NCI-H524 (cell line): ENCODE results near the gene RUNX1.

ENCODE experiments used
- DNase-seq, 2 experiments: peaks; one replicate each; lab custom pipeline; 2025; lab: John Stamatoyannopoulos, UW

Gene RUNX1

DNA sequence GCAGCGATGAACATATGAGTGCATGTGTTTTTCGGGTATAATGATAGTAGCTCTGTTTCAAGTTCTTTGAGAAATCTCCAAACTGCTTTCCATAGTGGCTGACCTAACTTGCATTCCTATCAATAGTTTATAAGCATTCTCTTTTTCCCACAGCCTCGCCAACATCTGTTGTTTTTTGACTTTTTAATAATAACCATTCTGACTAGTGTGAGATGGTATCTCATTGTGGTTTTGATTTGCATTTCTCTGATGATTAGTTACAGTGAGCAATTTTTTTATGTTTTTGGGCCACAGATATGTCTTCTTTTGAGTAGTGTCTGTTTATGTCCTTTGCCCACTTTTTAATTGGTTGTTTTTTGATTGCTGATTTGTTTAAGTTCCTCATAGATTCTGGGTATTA is 10.6 kb upstream of the RUNX1 start:
- DNase-seq, result no peak

DNA sequence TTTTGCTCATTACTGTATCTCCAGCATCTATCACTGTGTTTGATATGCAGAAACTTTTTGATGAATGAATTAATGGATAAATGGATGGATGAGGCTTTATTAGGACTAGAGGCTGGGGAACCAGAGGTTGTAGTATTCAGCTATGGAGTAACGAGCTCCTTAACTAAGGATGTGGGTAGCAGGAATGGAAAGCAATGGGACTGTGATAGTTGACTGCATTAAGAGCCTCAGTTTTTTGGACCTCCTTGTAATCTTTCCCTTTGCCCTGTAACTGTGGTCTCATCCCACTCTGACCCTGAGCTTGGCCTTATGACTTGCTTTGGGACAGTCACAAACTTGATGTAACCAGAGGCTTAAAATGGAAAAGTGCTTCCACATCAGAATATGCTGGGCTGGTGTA is 9.0 kb upstream of the RUNX1 start:
- DNase-seq, result no peak

DNA sequence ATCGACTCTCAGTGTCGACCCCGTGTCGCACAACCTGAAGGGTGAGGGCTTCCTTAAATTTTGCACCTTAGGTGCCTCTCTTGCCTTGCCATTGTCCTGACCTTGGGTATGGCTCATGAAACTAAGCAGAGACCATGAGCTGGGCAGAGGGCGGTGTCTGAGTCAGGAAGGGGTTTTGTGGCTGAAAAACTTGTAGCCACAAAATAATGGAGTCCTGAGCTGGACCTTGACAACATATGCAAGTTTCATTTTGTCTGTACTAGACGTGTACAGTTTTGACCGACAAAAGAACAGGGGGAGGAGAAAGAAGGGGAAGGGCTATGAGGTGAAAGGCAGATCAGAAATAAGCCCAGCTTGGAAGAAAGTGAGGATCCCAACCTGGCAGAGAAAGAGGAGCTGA is 8.3 kb upstream of the RUNX1 start:
- DNase-seq, result no peak

DNA sequence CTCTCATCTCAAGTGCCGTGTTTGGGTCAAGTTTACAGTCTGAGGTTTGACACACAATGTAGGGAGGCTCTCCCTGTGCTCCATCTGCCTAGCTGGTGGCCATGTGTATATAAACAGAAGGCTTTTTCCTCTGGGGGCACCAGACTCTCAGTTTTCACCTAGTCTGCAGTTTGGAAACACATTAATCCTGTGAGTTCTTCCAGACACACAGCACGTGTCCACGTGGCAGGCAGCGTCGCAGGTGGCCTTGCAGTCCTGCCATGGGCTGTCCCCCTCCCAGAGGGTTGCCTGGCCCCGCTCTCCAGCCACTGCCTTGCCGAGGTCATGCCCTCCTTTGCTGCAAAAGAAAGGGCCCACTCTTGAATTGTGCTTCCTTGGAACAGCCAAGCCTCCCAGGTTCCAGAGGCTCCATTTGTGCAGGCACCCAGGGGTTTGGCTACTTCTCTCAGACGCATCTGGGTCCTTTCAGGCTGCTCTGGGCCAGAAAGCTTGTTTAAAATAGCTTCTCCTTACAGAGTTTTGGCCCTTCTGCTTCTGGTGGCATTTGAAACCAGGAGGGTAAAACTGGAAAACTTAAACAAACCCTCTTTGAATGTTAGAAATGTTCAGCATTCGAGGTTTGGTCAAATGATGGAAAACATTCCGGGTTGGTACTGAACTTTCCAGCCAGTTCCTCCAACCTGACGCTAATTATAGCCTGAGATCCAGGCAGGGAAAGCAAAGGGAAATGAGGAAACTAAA is 4.4 kb upstream of the RUNX1 start:
- DNase-seq, result peak in 1 of 2 experiments; percentile 53

DNA sequence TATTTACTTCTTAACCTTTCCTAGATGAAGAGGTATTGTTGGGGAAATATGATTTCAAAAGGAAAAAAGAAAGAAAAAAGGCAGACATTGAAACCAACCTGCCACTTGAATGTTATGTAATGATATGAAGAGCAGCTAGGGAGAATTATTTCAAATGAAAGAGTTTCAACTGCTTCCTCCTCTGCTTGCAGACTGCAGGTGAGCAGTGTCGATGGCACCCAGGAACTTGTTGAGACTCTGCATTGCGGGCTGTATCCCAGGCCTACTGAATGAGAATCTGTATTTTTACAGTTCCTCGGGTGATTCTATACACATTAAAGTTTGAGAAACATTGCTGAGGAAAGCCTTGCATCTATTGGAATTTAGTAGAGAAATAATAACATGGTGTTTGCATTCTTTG is 3.7 kb upstream of the RUNX1 start:
- no peak for DNase-seq

DNA sequence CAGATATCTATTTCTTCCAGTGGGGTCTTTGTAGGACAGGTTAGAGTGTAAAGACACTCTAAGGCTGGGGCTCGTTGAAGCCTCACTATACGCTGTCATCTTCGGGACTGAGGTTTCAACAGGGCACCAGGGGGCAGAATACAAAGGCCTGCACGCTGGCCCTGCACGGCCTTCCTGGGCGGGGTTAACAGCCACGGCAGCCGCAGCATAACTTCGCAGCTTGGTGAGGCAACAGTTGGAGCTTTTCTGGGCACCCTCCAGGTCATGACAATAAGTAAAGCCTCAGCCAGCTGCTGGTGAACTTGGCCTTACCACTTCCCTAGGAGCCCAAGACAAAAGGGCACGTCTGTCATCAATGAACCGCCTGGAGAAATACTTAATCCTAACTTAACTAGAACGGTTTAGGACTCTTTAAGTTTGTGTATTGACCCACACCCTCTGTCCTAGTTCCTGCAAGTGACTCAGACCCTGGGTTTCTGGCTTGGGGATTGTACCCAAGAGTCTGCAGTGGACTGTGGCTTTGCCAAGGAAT is 2.3 kb upstream of the RUNX1 start:
- DNase-seq, result peak; percentile 80 to 89

DNA sequence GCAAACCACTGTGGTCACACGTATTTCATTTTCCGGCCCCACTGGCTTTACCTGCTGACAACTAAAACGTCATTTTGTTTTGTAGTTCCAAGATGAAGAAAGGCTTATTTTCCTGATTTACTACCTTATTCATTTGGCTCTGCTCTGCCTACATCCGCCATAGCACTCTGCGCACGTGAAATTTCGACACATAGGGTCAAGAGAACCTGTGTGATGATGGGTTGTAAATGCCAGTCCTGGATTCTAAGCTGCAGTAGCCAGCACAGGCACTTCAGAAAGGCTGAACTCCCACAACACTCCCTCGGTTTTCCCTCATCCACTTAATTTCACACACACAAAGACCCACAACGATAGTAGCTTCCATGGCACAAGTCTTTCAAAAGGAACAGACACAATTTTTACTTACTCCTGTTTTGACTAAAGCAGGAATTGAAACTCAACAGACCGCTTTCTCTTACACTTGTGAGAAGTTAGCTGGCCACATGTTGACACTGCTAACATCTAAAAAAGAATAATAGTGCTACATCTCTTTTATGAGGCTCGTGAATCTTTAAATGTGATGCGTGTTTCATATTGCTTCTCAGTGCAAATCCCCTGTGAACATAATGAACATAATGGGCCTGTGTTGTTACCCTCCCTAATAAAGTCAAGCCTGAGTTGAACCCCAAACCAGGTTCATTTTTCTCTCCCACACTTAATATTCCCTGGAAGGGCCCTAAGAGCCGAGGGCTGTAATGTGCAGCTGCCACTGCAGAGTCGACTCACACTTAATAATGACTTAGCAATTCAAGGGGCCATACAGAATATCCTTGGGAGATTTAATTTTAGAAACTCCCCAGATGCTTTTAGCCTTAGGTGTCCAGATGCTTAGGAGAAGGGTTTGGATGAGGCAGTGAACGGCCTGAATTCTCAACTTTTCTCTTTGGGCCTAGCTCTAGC is 1.5 kb upstream of the RUNX1 start:
- DNase-seq, result peak; percentile 54 to 86

DNA sequence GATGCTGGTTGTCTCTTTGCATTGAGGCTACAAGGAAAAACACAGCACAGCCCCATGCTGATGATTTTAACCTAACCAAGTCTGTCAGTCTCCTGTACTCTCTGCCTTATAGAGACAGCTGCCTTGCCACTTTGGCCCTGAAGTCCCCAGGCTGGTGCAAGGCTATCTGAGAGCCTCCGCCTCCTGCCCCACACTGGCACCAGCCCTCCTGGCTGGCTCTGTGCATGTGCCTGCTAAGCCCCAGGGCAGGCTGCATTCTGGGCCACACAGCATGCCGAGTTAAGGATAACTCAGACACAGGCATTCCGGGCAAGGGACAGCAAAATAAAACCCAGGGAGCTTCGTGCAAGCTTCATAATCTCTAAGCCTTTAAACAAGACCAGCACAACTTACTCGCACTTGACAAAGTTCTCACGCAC is 910 bp downstream of the RUNX1 start:
- peak; percentile 62 to 79 for DNase-seq

DNA sequence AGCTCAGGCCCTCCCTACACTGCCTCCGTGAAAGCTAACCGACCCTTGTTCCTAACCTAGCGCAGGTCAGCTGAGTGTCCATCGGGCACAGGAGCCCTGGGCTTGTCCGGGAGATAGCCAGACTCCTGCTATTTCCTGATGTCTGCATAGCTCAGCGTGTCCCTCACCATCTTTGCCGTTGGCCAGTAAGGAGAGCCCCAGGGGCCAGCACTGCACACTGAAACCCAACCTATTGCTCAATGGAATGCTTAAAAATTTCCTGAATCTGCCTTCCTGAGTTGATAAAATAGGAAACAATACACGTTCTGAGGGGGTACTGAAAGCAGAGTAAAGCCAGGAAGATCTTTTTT is 2.2 kb downstream of the RUNX1 start:
- no peak for DNase-seq

DNA sequence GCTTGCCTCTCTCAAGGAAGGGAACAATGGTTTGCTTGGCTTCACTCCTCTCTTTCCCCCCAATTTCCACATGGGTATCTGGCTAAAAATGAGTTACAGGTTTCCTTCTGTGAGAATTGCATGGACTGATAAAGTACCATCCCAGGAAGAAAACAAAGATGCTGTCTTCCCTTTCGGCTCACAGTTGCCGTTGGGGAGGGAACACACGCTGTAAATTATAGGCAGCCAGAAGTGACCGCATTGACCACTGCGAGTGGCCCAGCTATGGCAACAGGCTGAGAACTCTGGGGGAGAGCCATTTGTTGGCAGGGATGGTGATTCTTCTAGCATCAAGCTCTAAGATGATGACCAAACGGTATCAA is 2.9 kb downstream of the RUNX1 start:
- DNase-seq, result no peak

DNA sequence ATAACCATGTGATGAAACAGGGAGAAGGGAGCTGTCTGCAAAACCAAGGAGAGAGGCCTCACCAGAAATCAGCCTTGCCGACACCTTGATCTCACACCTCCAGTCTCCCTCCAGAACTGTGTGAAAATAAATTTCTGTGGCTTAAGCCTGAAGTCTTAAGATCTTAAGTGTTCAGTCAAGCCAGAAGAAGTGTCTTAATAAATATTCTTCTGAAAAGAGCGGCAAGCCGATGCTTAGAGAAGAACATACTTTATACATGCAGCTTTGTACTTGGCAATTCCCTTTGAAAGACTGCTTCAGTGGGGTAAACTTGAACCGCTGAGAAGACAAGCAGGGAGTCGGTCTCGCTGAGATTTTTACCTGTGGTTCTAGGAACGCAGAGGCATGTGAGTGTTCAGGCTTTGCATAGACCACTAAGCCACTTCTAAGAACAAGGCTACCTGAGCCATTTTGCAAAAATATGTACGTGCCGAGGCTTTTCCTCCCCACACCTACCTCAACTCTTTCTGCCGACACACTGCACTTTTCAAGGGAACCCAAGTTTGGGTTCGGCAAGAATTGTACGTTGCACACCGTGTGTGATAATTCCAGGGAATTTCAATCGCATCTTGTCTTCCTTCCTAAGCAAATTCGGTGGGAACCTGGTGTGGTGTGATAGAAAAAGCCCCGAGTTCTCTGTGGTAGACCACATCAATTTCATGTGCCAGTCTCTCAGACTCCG is 3.4 kb downstream of the RUNX1 start:
- no peak for DNase-seq

DNA sequence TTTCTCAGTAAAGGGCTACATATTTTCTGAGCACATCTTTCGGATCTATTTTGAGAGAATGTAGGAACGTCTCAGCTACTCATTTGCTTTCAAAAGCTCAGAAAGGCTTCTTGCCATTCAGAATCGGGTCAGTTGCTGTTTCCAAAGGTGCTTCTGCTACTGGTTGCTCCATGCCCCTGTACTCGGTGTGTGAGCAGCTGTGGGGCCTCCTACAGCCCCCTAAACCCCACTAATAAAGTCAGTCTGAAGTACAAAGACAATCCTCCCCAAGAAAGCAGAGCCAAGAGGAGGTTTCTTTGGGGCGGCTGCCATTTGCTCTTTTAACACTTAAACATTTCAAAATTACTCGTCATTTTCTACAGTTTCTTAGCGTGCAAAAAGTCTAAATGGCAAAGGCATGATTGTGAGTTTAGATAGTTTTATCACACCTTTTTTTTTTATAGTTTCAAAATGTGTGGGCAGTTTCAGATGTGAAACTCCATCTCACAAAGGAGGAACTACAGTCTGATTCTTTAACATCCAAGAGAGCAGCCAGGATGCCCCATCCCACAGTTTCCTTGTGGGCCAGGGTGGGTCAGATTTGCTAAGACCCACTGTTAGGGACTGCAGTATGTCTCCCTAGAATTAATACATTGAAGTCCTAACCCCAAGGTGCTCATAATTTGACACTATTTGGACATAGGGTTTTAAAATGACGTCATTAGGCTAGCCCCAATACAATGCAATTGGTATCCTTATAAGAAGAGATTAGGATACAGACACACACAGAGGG is 4.1 kb downstream of the RUNX1 start:
- DNase-seq, result no peak

DNA sequence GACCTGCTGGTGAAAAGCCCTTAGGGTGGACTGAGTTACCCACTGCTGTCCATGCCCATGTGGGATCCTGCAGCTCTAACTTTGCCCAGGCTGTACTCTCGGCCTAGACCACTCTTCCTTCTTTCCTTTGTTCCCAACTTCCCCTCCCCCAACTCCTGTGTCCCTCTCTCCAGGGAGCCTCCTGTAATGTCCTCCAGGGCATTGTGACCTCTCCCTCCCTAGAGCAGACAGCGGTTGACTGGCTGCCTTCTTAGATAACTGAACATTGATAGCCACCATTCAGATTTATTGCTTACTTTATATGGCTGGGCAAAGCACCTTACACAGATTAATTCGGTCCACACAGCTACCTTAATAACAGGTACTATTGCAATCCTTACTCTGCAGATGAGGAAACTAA is 5.0 kb downstream of the RUNX1 start:
- DNase-seq, result no peak

DNA sequence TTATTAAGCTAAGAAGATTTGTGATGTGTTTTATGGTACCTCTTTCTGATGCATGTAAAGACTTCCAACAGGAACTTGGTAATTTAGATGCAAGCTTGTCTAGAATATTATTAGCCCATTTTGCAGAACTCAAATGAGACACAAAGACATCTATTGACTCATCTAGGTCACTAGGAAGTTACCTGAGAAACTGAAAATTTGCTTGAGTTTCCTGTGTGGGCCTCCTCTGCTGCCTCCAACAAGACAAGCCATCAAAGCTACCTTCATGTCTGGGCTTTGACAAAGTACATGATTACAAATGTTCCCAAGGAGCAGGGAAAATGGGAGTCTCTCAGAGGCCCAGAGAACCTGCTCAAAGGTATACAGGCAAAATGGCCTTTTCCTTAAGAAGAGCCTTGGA is 5.6 kb downstream of the RUNX1 start:
- DNase-seq, result no peak

DNA sequence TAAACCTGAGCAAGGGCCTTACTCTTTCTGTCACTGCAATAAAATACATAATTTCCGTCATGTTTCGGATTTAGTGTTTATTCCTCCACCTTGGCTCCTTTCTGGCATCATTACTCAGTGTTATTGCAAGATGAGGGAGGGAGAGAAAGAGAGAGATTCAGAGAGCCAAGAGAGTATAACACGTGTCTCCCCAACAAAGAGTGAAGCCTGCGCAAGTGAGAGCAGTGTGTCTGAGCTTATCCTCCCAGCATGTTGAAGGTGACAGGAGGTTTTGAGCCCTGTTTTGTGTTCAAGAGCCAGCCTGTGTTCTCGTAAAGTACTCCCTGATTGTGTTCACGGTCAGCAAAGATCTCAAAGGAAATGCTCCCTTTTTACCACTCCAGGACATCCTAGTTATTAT is 6.3 kb downstream of the RUNX1 start:
- DNase-seq, result no peak

DNA sequence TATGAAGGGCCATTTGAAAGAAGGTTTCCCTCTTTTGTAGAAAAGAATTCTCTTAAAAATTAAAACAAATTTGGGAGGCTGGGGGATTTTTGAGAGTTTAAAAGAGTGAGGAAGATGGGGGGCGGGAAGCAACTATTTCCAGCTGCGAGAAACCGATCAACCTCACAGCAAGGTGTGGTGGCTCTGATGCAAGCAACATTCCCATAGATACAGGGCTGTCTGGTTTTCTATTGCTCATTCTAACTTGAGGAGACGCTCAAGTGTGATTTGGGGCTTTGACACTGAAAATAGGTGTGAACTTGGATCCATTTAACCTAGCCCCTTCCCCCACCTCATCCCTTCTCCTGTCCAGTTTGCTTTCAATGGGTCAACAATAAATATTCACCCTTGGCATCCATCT is 7.2 kb downstream of the RUNX1 start:
- DNase-seq, result no peak

DNA sequence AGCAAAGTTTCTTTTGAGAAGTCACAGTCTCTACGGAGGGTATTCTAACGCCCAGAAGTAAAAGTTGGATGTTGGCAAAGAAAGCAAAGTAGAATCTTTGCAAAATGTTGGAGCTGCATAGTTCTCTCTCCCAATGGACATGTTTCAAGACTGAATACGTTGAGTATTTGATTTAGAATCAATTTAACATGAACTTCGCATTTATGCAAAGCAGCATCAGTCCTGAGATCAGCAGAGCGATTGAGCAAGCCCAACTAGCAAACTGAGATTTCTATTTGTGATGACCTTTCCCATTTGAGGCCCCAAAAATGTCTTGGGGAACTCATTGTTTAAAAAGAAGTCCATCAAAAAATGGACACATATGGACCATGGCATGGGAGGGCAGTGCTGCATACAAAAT is 8.0 kb downstream of the RUNX1 start:
- no peak for DNase-seq

DNA sequence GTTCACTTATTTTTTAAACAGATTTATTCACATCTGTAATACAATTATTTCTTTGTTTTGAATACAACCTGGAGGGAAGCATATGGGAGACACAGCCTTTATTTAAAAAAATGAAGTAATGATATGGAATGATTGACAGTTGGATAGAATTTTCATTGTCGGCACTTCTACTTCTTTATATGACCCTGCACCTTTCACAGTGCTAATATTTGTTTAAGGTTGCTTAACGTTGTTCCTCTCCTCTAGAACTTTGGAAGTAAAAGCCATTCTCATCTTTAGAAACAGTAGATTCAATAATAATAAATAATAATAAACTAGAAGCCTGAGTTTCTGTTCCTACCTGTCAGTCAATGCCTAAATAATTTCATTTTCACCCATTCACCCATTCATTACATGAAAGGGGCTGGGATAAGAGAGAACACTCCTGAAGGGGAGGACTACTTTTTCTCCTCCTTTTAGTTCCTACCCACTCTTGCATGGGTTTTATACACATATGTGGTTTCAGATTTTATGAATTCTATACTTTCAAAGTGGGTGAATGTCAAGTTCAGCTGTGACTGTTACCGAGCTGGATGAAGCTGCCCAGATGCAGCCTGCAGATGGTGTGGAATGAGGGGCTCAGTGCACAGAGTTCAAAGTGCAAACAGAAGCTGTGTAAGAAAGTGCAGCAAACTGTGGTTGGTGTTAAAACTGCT is 9.4 kb downstream of the RUNX1 start:
- peak in 1 of 2 experiments; percentile 40 for DNase-seq

DNA sequence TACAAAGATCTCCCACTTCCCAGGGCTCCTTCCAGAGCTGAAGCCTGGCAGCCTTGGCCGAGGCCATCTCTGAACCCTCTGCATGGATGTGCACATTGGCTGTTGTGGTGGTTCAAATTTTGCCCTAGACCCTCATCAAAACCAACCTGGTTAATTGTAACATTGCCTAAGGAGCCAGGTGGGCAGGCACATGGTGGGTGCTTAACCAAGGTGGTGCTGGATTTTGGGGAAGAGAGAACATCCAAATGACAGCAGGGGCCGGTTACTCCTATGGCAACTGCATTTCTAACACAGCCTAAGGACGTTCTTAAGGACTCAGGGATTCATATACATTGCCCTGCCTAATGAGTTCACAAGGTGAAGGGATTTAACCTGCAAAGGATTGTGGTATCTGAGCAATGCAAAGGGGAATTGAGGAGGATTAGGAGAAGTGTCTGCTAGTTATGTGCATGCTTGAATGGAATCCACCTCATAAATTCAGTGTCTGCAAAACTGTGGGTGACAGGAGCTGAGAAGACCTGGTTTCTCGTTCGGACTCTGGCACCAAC is 10.3 kb downstream of the RUNX1 start:
- peak in 1 of 2 experiments; percentile 54 for DNase-seq

DNA sequence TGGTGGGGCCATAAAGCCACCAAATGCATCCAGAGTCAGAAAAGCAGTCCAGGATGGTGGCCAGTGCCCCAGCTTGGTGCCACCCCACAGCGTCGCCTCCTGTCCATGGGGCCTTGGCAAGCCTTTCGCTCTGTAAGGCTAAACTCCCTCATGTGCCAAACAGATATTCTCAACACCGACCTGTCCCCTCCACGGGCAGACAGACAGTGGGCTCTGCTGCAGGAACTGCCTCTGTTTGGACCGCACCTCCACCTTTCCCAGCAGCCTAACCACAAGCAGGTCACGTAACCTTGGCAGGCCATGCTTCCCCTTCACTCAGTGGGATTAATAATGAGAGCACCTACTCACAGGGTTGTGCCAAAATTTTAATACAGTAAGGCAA is 11.7 kb downstream of the RUNX1 start:
- DNase-seq, result no peak
